Subcutaneous adipose tissue (tissue), 4 donors: ENCODE results near the gene ZNF646. TPM values are rescaled to one million over a fixed set of nuclear protein-coding genes. Genes with fewer than 3 reads are reported as not detected.

ENCODE experiments used
- CTCF ChIP-seq: fragments of 450-650 bp; IDR thresholded peaks from one replicate; pipeline ENCODE4 v1.5.1; 2016; ENCODE audit warnings: low read depth, mild to moderate bottlenecking, control low read depth, antibody characterized with exemption, moderate library complexity
- total RNA-seq, 4 donors: library from RNA; depleted of rRNA; stranded (reverse); fragments of >200 nt; gene quantifications; one replicate each; pipeline ENCODE4 v1.1.0, GENCODE V29; 2016

The ZNF646 gene
- total RNA-seq, 4 donors from 2014 or later, result 8.3 to 15.6 (median 14.9) TPM

- TF ChIP-seq CTCF, result no peak
Measured at GRCh38 chr16:31082368-31083045, 8.3 kb downstream of the ZNF646 start.

GRCh38 chr16:31083081-31083480 is 8.9 kb downstream of the ZNF646 start:
- no peak for TF ChIP-seq CTCF

DNA sequence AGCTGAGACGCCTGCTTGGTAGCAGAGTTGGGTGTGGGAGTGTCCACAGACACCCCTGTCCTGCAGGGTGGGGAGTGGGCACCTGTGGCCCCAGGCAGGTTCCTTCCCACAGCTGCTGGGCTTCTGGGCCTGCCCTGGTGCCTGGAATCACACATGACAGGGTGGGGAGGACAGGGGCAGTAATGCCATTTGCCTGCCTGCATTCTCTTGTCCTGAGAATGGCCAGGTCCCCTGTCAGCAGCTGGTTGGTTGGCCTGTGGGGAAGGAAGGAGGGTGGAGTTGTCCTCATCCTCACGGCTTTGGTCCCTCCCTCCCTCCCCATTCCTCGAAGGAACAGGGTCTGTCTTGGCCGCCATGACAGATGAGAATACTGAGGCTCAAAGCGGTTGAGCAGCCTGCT is 9.3 kb downstream of the ZNF646 start:
- TF ChIP-seq CTCF, result no peak

- TF ChIP-seq CTCF, result no peak
Measured at GRCh38 chr16:31083981-31084380, 9.8 kb downstream of the ZNF646 start.

- TF ChIP-seq CTCF, result no peak
Measured at GRCh38 chr16:31084584-31085302, 10.5 kb downstream of the ZNF646 start.

- TF ChIP-seq CTCF, result no peak
Measured at GRCh38 chr16:31085411-31085810, 11.2 kb downstream of the ZNF646 start.

DNA sequence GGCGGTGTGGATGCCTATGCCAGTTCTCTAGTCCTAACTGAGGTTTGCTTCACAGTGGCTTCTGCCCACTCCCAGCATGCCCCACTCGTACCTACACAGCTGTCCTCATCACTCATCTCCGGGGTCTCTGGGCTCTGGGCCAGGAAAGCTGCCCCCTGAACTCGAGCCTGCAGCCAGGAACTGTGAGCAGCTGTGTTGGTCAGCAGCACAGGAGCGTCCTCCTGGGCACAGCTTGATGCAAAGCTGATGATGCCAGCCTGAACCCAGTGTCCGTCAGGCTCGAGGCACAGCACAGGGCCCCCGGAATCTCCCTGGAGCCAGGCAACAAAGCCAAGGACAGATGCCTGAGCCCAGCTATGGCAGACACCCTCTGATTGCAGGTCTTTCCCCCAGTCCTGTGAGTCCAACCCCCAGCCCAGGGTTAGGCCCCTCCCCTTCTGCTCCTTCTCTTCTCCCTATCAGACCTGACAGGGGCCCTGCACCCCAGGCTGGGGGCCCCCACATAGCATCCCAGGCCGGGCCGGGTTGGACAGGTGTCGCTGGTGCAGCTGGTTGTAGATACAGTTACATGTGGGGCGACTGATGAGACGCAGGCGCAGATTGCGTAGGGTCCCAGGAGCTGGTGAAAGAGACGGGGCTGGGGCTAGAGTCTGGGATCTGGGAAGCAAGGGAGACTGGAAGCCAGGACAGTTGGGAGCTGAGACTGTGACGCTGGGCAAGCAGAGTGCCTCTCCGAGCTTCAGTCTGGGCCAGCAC is 11.8 kb downstream of the ZNF646 start:
- no peak for TF ChIP-seq CTCF
